HepG2 (cell line): Measurements from ENCODE around the gene EFCAB13. TPM values are rescaled to one million over a fixed set of nuclear protein-coding genes. Genes with fewer than 3 reads are reported as not detected.

Experiments used
- ATAC-seq: fragments of 200-7000 bp; cut with Tn5 transposase; 3 replicates; pipeline ENCODE4 v1.9.1; 2020; ENCODE audit warnings: mild to moderate bottlenecking, moderate library complexity
- BruUV-seq: library from RNA; stranded (reverse); fragments of 400-500 nt; replicated peaks from 2 replicates; lab custom pipeline; 2021; lab: Mats Ljungman, UMichigan
- CTCF ChIA-PET: fragments of 300-600 bp; formaldehyde crosslinking; extraction: SDS; loops from one replicate; lab custom pipeline; 2021; ENCODE audit warnings: low total read pairs, inconsistent platforms, low intra/inter-chr PET ratio; lab: Yijun Ruan, JAX
- POLR2A ChIA-PET: fragments of 350-600 bp; sonication (Branson Sonifier 250); formaldehyde crosslinking; loops from one replicate; lab custom pipeline; 2020; ENCODE audit warnings: antibody characterized with exemption, inconsistent platforms; lab: Yijun Ruan, JAX
- DNase-seq: peaks from one replicate; pipeline ENCODE4 v3.0.0-alpha.2; 2015; ENCODE audit warnings: low spot score
- FAIRE-seq: peaks from 3 replicates; lab custom pipeline; 2011; peaks lifted over from hg19 to GRCh38; lab: Jason Lieb, UNC
- H2AFZ ChIP-seq: one replicate; pipeline ENCODE4 v1.6.1; 2011; ENCODE audit warnings: low read length, inconsistent platforms
- H3K27ac ChIP-seq: fragments of 300-600 bp; 3 replicates; pipeline ENCODE4 v1.8.0; 2011; ENCODE audit warnings: mixed run types, mild to moderate bottlenecking, mixed read lengths, low read length, inconsistent platforms; ENCODE audit not compliant: insufficient read depth; ENCODE audit errors: extremely low read length
- H3K27me3 ChIP-seq, 2 experiments: fragments of 200-600 bp in 1 of 2; 2 replicates in 1 of 2; 3 replicates in 1 of 2; pipeline versions ENCODE4 v1.6.0 to v1.8.0; 2011; ENCODE audit warnings: low read length in 2 of 2, mild to moderate bottlenecking in 2 of 2, moderate library complexity in 2 of 2, inconsistent platforms in 1 of 2; ENCODE audit not compliant: insufficient read depth in 2 of 2, control insufficient read depth in 1 of 2
- H3K36me3 ChIP-seq, 2 experiments: fragments of 200-600 bp in 1 of 2; replicated peaks in 1 of 2; 2 replicates in 1 of 2; 3 replicates in 1 of 2; pipeline versions ENCODE4 v1.5.1 to v1.8.0; 2011; ENCODE audit warnings: low read length in 2 of 2, inconsistent platforms in 1 of 2; ENCODE audit not compliant: insufficient read depth in 2 of 2, control insufficient read depth in 1 of 2
- H3K4me1 ChIP-seq: 2 replicates; pipeline ENCODE4 v1.5.1; 2012; ENCODE audit warnings: low read length, inconsistent platforms; ENCODE audit not compliant: insufficient read depth
- H3K4me2 ChIP-seq: 2 replicates; pipeline ENCODE4 v1.6.0; 2011; ENCODE audit warnings: low read depth, low read length, inconsistent platforms
- H3K4me3 ChIP-seq, 3 experiments: fragments of 200-600 bp in 1 of 3; sonication (generic), shearing (Covaris generic) in 1 of 3; replicated peaks in 1 of 3; 2 replicates each; pipeline ENCODE4 v1.5.1; 2011 to 2016; ENCODE audit warnings: low read length in 3 of 3, inconsistent platforms in 2 of 3, low read depth in 2 of 3, mild to moderate bottlenecking in 2 of 3, control low read depth in 1 of 3, mixed read lengths in 1 of 3; ENCODE audit not compliant: insufficient read depth in 1 of 3
- H3K79me2 ChIP-seq: one replicate; pipeline ENCODE4 v1.6.1; 2011; ENCODE audit warnings: low read length, inconsistent platforms; ENCODE audit not compliant: insufficient read depth
- H3K9ac ChIP-seq: 2 replicates; pipeline ENCODE4 v1.6.0; 2011; ENCODE audit warnings: mild to moderate bottlenecking, low read depth, low read length, inconsistent platforms; ENCODE audit not compliant: insufficient read depth
- H3K9me3 ChIP-seq: 2 replicates; pipeline ENCODE4 v1.5.1; 2012; ENCODE audit warnings: mild to moderate bottlenecking, low read length
- H4K20me1 ChIP-seq: 2 replicates; pipeline ENCODE4 v1.6.0; 2011; ENCODE audit warnings: inconsistent platforms, mild to moderate bottlenecking, low read length, moderate library complexity; ENCODE audit not compliant: insufficient read depth
- CSRNP1 ChIP-seq: sonication (generic); formaldehyde crosslinking; IDR thresholded peaks from 2 replicates; pipeline ENCODE4 v1.8.1; 2023; ENCODE audit warnings: mild to moderate bottlenecking, missing genetic modification reagents
- JUN ChIP-seq: sonication (generic); formaldehyde crosslinking; IDR thresholded peaks from 2 replicates; pipeline ENCODE4 v1.4.0; 2020; ENCODE audit warnings: mild to moderate bottlenecking, missing genetic modification reagents
- ONECUT2 ChIP-seq: sonication (generic); formaldehyde crosslinking; IDR thresholded peaks from 2 replicates; pipeline ENCODE4 v1.4.0; 2020; ENCODE audit warnings: missing genetic modification reagents
- PPARG ChIP-seq: conservative IDR thresholded peaks from 2 replicates; pipeline ENCODE4 v1.6.1; 2016; ENCODE audit warnings: missing biosample characterization, missing genetic modification reagents
- THAP8 ChIP-seq: sonication (generic); formaldehyde crosslinking; IDR thresholded peaks from 2 replicates; pipeline ENCODE4 v1.5.1; 2020; ENCODE audit warnings: missing genetic modification reagents, mild to moderate bottlenecking, borderline replicate concordance
- YEATS2 ChIP-seq: sonication (generic); formaldehyde crosslinking; IDR thresholded peaks from 2 replicates; pipeline ENCODE4 v1.4.0; 2020; ENCODE audit warnings: missing genetic modification reagents, borderline replicate concordance
- ZBTB21 ChIP-seq: sonication (generic); formaldehyde crosslinking; IDR thresholded peaks from 2 replicates; pipeline ENCODE4 v1.4.0; 2020; ENCODE audit warnings: missing genetic modification reagents
- ZNF10 ChIP-seq: sonication (generic); formaldehyde crosslinking; IDR thresholded peaks from 2 replicates; pipeline ENCODE4 v1.4.0; 2020; ENCODE audit warnings: mild to moderate bottlenecking, low read depth, missing genetic modification reagents, borderline replicate concordance
- ZNF20 ChIP-seq: sonication (generic); formaldehyde crosslinking; IDR thresholded peaks from 2 replicates; pipeline ENCODE4 v1.4.0; 2020; ENCODE audit warnings: mild to moderate bottlenecking, moderate library complexity, missing genetic modification reagents
- ZNF501 ChIP-seq: sonication (generic); formaldehyde crosslinking; IDR thresholded peaks from 2 replicates; pipeline ENCODE4 v1.5.1; 2020; ENCODE audit warnings: mild to moderate bottlenecking, moderate library complexity, missing genetic modification reagents
- ZNF574 ChIP-seq: sonication (generic); formaldehyde crosslinking; IDR thresholded peaks from 2 replicates; pipeline ENCODE4 v1.4.0; 2020; ENCODE audit warnings: missing genetic modification reagents
- ZNF589 ChIP-seq: sonication (generic); formaldehyde crosslinking; conservative IDR thresholded peaks from 2 replicates; pipeline ENCODE4 v1.8.0; 2022; ENCODE audit warnings: mild to moderate bottlenecking, moderate library complexity, missing genetic modification reagents
- ZNF7 ChIP-seq: IDR thresholded peaks from 2 replicates; pipeline ENCODE4 v1.6.1; 2016; ENCODE audit warnings: missing biosample characterization, missing genetic modification reagents
- ZNF781 ChIP-seq: sonication (generic); formaldehyde crosslinking; IDR thresholded peaks from 2 replicates; pipeline ENCODE4 v1.5.1; 2020; ENCODE audit warnings: borderline replicate concordance, mild to moderate bottlenecking, missing genetic modification reagents; ENCODE audit errors: not compliant biosample characterization
- ZNF83 ChIP-seq: sonication (generic); formaldehyde crosslinking; IDR thresholded peaks from 2 replicates; pipeline ENCODE4 v1.4.0; 2020; ENCODE audit warnings: missing genetic modification reagents, mild to moderate bottlenecking, borderline replicate concordance
- WGBS: methylation state at CpG from one replicate; pipeline ENCODE4 v1.1.6; 2017; ENCODE audit warnings: low lambda C conversion rate; 5-methylcytosine and 5-hydroxymethylcytosine counted together
- in situ Hi-C: cut with HindIII; loops from 2 replicates; pipeline ENCODE4 v1.10.0; 2017; ENCODE audit warnings: low pct_unique_long_range_greater_than_20kb; ENCODE audit not compliant: extremely low pct_ligation_motif_present
- intact Hi-C: fragments of 100-400 bp; cut with micrococcal nuclease; formaldehyde crosslinking; loops from one replicate; pipeline ENCODE4 v1.10.0; 2022; ENCODE audit not compliant: unreplicated experiment
- polyA plus RNA-seq, 8 experiments: library from polyadenylated mRNA; depleted of rRNA in 3 of 8; stranded (reverse) in 7 of 8; unstranded in 1 of 8; fragments of >200 nt; fragmentation: Illumina TruSeq in 4 of 8; extraction: Trizol in 4 of 8; gene quantifications; 2 replicates each; pipeline versions ENCODE4 v1.2.1 to v1.2.3, GENCODE V29; 2011 to 2016; ENCODE audit warnings: low read depth in 4 of 8, missing spikeins in 1 of 8, mixed read lengths in 1 of 8; ENCODE audit not compliant: insufficient read depth in 1 of 8
- total RNA-seq, 5 experiments: library from RNA; depleted of rRNA; stranded (reverse); fragments of >200 nt; fragmentation: Illumina TruSeq; extraction: Trizol; gene quantifications; 2 replicates each; pipeline ENCODE4 v1.2.3, GENCODE V29; 2016; ENCODE audit warnings: low read depth in 1 of 5

The EFCAB13 gene
- total and polyA plus RNA-seq, 2 of the 13 experiments (the other 11 are each of a cell fraction or from before 2014, with no cell fraction given) = 0.22 to 0.71 TPM

- Histone ChIP-seq H3K27me3 (peaks cover 0 to 7% of the 10 kb centered on the region in 2 experiments; a peak in 2 of 5 replicates), H3K4me1 (peaks cover 10% of the 10 kb centered on the region), H3K79me2 (no peaks in the 10 kb centered on the region), H3K9me3 (no peaks in the 10 kb centered on the region), H3K4me2 (no peak overlapping the region), H3K36me3 (no peaks in the 10 kb centered on the region), H4K20me1 (no peaks in the 10 kb centered on the region), H2AFZ (no peak overlapping the region)
- no peak for ATAC-seq
- FAIRE-seq = no peak
- in situ Hi-C loops = no loop called here
- TF ChIP-seq ONECUT2 (CRISPR knock-in tag) (no peak), ZNF781 (CRISPR knock-in tag) (no peak), JUN (no peak), ZNF83 (CRISPR knock-in tag) (no peak), ZBTB21 (CRISPR knock-in tag) (no peak)
- TF ChIP-seq, all 625 proteins: peak for 0
- ChIA-PET CTCF (no interaction called here), POLR2A (no interaction called here)
- DNase-seq = no peak
- Histone ChIP-seq H3K27ac (no peak overlapping the region), H3K4me3 (no peak overlapping the region), H3K9ac (no peak overlapping the region)
- 50% methylated on average over 6 of the region's 6 CpGs for WGBS
- intact Hi-C loops = no loop called here
- no TSS peak for BruUV-seq
Observed at GRCh38 chr17:47281216-47281615, 42.5 kb upstream of the EFCAB13 start.

GRCh38 chr17:47285003-47285402, 38.8 kb upstream of the EFCAB13 start:
- in situ Hi-C loops = no loop called here
- CTCF ChIA-PET = no interaction called here
- no peaks in the 10 kb centered on the region for H3K79me2 ChIP-seq
- no peaks in the 10 kb centered on the region for H3K9me3 ChIP-seq
- POLR2A ChIA-PET = no interaction called here
- 54% methylated on average over 6 of the region's 6 CpGs for WGBS
- no peaks in the 10 kb centered on the region for H4K20me1 ChIP-seq
- H3K4me1 ChIP-seq = no peaks in the 10 kb centered on the region; the same call in 1 of the 2 replicates
- BruUV-seq = no TSS peak
- H3K4me2 ChIP-seq = no peak overlapping the region
- intact Hi-C loops = no loop called here
- no peak for ATAC-seq
- H3K27me3 ChIP-seq = peaks cover 0 to 10% of the 10 kb centered on the region in 2 experiments; a peak in 1 of 5 replicates
- H2AFZ ChIP-seq = no peak overlapping the region
- no peaks in the 10 kb centered on the region for H3K36me3 ChIP-seq
- H3K9ac ChIP-seq = no peak overlapping the region
- no peak for FAIRE-seq
- DNase-seq = no peak
- H3K27ac ChIP-seq = no peak overlapping the region
- no peak overlapping the region for H3K4me3 ChIP-seq
- TF ChIP-seq ZNF10 (CRISPR knock-in tag) = no peak
- no peak for TF ChIP-seq ZNF20
- TF ChIP-seq ZNF7 = no peak
- no peak for TF ChIP-seq THAP8 (CRISPR knock-in tag)
- no peak for TF ChIP-seq ZNF501 (CRISPR knock-in tag)
- no peak for TF ChIP-seq ZNF589 (CRISPR knock-in tag)
- TF ChIP-seq CSRNP1 (CRISPR knock-in tag) = no peak
- no peak for TF ChIP-seq PPARG
- no peak for TF ChIP-seq ZNF574 (CRISPR knock-in tag)
- no peak for TF ChIP-seq YEATS2
